Stimulated activated naive CD4-positive, alpha-beta T cell treated with Interleukin-2 at 50 U/mL for 16 hours (primary cell): ENCODE results near the gene SHOC2.

Experiments
- DNase-seq: peaks from one replicate; lab custom pipeline; 2025; lab: John Stamatoyannopoulos, UW

SHOC2 gene

GRCh38 chr10:110919349-110919931, at the start of gene SHOC2:
SHOC2 (plus strand) TSS chr10:110919604; CDS start chr10:110964359, 44,755 bp downstream.
- DNase-seq, result peak; percentile 99

- DNase-seq, result no peak
These were observed 48.5 kb upstream of the SHOC2 start for GRCh38 chr10:110870823-110871297.

- peak; percentile 95 for DNase-seq
These were observed 47.9 kb upstream of the SHOC2 start, which contains the start of gene PDCD4 for GRCh38 chr10:110871298-110872084. PDCD4 (plus strand) TSS chr10:110871928; CDS start chr10:110876028, 4,100 bp downstream.

GRCh38 chr10:110872145-110872983, 47.0 kb upstream of the SHOC2 start:
- peak; percentile 76 for DNase-seq

DNA sequence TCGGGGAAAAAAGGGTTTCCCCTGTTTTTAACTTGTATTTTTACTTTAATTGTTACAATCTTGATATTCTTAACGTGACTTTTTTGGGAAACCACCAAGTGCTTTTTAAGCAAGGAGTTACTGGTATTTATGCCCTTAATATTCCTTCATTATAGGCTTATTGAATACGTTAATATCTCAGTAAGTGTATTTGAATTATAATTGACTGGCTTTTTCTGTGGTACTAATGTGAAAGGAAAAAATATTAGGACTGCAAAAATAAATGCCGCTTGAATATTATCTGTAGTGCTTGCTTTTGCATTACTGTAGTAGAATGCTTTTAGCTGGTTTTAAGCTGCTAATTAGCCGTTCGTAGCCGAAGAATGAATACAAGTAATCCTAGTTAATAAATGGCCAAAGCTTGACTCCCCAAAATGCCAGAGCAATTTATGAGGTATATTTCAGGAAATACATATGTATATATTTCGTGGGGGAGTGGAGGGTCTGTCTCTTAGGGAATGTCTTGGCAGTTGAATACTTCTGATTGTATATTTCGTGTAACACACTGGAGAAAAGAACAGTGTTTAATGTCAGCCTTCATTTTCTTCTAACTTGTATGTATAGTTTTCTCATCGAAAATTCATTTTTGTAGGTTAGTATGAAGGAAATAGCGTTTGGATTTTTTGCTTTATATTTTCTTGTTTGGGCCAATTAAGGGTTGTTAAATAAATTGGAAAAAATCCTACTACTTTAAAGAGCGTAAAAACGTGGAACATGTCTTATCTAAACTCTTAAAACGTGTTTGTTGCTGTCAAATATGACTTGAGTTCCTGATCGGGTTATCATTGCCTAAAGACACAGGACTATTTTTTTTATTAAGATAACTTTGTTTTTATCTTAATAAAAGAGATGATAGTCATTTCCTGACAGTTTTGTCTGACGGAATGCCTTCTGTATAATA, 46.1 kb upstream of the SHOC2 start:
- DNase-seq, result no peak

DNA sequence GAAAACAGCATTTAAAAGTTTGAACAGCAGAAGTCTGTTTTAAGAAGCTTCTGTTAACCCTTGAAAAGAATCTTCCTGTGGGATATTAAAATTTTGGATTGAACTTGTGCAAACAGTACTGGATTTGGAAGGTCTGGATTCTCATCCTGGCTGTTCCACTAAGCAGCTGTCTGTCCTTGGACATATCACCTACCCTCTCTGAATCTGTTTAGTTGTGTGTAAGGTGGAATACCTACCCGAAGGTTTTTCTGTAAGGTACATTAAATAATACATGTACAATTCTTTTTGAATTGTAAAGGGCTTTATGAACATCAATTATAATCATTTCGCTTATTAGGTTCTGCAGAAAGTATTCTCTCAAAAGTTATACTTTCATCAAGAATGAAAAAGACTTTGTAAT, 45.5 kb upstream of the SHOC2 start:
- no peak for DNase-seq

DNA sequence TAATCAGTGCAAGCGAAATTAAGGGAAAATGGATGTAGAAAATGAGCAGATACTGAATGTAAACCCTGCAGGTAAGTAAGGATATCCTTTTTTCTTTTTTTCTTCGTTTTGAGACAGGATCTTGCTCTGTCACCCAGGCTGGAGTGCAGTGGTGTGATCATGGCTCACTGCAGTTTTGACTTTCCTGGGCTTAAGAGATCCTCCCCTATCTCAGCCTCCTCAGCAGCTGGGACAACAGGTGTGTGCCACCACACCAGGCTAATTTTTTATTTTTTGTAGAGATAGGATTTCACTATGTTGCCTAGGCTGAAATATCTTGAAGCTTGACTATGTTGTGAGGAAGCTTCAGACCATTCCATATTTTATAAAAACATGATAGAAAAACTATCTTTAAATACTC, 43.4 kb upstream of the SHOC2 start:
- DNase-seq, result no peak

GRCh38 chr10:110876788-110877187, 42.6 kb upstream of the SHOC2 start:
- no peak for DNase-seq

- no peak for DNase-seq
These were observed 39.4 kb upstream of the SHOC2 start for GRCh38 chr10:110880012-110880411.

DNA sequence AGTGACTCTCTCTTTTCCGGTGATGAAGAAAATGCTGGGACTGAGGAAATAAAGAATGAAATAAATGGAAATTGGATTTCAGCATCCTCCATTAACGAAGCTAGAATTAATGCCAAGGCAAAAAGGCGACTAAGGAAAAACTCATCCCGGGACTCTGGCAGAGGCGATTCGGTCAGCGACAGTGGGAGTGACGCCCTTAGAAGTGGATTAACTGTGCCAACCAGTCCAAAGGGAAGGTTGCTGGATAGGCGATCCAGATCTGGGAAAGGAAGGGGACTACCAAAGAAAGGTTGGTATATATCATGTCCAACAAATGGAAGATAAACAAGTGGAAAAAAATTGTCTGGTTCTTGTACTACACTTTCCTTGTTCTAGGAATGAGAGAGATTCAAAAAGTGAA, 38.2 kb upstream of the SHOC2 start:
- no peak for DNase-seq

GRCh38 chr10:110881905-110882304, 37.5 kb upstream of the SHOC2 start:
- no peak for DNase-seq

GRCh38 chr10:110883924-110884323, 35.5 kb upstream of the SHOC2 start:
- no peak for DNase-seq

DNA sequence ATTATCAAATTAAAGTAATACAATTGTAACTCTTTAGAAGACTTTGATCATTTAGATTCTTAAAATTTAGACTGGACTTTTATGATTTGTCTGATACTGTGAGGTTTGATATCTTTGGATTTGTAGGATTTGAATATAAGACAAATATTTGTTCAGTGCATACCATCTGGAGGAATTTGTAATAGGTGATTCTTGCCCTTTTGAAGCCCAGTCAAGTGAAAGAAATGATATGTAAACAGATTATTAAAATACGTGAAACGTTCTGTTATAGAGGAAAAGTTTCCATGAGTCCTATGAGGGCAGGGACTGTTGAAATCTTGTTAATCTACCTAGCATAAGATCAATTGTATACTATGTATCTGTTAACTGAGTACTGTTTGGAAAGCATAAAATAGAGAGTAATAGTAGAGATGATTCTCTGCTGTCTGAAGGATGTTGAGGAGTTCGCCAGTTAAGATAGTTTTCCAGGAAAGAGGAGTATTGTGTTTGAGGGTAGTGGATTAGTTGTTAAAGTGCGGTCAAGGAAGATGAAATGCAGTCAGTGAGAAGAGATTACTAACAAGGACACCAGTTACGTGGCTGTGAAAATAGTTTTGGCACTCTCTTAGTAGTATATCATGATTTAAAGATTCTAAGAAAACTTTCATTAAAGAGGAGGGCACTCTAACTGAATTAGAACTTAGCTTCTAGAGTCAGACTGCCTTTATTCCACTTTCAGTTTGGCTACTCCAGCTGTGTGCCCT, 33.3 kb upstream of the SHOC2 start:
- no peak for DNase-seq

GRCh38 chr10:110887560-110887959, 31.8 kb upstream of the SHOC2 start:
- no peak for DNase-seq

GRCh38 chr10:110892602-110893288, 26.7 kb upstream of the SHOC2 start:
- DNase-seq, result no peak

DNA sequence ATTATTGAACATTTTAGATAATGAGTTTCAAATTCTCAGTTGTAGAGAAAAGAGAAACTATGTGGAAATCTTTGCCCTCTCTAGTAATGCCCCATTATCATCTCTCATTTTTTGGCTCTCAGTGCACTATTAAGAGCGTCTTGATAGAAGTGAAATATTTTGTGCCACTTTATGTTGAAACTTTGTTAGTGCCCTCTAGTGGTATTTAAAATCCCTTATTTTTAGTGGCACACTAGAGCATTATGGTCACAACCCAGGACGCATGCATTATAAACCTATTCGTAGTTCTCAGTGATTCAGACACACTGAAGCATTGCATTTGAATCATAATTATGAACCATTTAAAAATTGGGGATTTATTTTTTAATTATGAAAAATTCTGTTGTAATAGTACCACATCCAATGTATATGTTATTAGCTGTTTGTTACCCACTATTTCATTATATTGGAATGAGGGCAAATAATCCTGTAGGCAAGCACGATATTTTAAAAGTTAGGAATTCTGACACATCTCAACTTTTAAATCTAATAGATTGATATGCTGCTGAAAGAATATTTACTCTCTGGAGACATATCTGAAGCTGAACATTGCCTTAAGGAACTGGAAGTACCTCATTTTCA, 25.7 kb upstream of the SHOC2 start:
- DNase-seq, result no peak

GRCh38 chr10:110897184-110897583, 22.2 kb upstream of the SHOC2 start:
- no peak for DNase-seq

DNA sequence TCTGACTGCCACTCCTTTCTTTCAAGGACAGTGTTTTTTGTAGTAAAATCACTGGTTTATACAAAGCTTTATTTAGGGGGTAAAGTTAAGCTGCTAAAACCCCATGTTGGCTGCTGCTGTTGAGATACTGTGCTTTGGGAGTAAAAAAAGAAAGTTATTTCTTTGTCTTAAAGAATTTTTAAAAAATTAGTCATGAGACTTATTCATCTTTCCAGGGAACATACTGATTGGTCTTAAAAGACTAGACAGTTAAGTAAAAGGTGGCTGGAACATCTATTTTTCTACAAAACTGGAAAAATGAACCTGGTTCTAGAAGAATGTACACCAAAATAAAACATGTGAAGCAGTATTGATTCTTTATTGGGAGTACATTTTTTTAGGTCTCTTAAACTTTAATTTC, 21.0 kb upstream of the SHOC2 start:
- no peak for DNase-seq

DNA sequence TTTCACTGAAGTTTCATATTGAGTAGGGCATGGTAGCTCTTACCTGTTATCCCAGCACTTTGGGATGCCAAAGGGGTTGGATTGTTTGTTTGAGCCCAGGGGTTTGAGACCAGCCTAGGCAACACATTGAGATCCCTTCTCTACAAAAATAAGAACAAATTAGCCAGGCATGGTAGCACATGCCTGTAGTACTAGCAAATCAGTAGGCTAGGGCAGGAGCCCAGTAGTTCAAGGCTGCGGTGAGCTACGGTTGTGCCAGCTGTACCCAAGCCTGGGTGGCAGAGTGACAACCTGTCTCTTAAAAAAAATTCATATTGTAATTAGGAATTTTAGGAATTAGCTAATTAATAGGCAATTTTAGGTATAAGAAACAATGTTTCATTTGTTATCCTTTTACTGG, 18.4 kb upstream of the SHOC2 start:
- DNase-seq, result no peak
